NCI-H2029 treated with DMSO at 0.1 percent for 48 hours (cell line): ENCODE data around the gene LRRC7.
"Not testable (repeated sequence)": the region's sequence is repeated elsewhere in the genome, so short reads cannot be mapped to it uniquely, and the experiment has no call there.

ENCODE experiments used
- DNase-seq: peaks from one replicate; lab custom pipeline; 2025; lab: John Stamatoyannopoulos, UW

Gene LRRC7

DNA sequence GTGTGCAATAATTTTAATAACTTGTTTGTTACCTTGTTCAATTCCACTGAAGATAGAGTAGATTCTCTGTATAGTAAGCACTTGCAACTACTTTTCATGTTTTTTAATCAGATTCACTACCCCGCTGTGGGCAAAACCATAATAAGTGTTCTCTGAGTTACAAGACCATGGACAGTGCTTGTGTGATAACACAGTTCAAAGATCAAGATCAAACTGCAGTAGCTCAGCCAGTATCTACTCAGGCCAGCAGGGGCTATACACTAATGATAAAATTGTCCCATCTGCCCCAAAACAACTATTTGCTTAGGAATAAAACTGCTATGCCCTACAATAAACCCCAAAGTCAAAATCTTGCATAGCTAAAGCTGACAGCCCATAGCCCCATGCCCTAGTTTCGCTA, 129.6 kb downstream of the LRRC7 start:
- DNase-seq, result no peak

DNA sequence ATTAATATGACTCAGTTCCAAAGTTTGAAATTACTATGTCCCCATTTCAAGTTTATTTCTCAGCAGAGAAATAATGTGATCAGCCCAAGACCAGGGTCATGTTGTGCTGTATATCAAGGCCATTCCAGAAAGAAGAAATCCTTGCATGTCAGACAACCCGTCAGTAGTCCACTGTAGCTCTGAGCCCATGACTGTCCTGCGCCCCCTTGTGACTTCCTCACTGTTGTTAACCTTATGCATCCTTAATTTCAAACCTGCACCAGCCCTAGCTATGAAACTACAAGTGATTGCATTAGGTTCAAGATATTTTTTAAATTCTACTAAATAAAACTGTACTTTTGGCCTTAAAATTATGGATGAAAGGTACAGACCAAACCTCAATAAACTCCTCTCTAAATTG, 133.0 kb downstream of the LRRC7 start:
- DNase-seq, result peak; percentile 12

- no peak for DNase-seq
These were observed 134.4 kb downstream of the LRRC7 start for GRCh38 chr1:69702085-69702484.

GRCh38 chr1:69706473-69706872, 138.8 kb downstream of the LRRC7 start:
- no peak for DNase-seq

GRCh38 chr1:69707103-69707502, 139.4 kb downstream of the LRRC7 start:
- no peak for DNase-seq

DNA sequence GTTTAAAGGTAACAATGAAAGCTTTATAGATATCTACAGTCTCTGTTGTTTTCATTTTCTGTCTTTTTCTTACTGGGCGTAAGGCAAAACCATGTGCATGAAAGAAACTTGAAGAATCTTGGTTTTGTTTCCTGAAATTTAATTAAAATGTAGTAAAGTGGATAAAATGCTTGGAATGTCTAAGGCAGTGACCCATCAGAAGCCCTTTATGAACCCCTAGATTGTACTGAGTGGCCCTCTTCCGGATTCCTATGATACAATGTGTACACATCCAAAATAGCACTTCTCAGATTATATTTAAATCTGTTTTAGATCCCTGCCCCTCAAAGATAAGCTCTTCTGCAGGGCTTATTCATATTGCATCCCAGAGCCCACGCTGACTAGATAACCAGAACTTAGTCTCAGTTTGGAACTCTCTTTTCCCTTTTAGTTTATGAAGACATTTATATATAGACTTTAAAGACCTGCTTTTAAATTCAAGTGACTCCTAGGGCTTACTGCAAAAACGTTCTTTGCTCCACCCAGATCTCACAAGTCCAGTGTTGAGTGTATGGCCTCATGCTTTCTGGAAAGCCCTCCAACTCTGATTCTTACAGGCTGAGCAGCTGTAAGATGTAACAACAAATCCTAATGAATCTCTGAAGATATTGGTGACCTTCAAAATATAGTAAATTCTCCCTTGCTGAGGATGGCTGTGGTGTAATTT, 142.9 kb downstream of the LRRC7 start:
- DNase-seq, result no peak

- DNase-seq, result no peak
These were observed 143.6 kb downstream of the LRRC7 start for GRCh38 chr1:69711190-69711930.

- not testable (repeated sequence) for DNase-seq
These were observed 150.1 kb downstream of the LRRC7 start for GRCh38 chr1:69717834-69718233.

DNA sequence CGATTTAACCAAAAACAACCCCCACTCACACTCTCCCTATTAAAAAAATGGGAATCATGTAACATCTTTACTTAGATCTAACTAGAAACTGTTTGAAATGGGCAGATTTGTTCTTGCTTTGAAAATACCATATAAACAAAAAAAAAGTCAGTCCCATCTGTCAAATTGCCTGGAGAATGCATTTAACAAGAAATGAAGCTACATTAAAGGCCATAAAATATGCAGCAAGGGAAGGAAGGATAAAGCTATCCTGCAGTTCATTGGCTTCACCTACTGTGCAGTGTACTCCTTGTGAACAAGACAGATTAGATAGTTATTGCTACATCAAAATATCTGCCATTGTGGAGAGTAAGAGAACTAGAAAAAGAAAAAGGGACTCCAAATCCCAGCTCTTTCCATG, 160.5 kb downstream of the LRRC7 start:
- no peak for DNase-seq

GRCh38 chr1:69733061-69733460, 165.3 kb downstream of the LRRC7 start:
- DNase-seq, result peak; percentile 7

DNA sequence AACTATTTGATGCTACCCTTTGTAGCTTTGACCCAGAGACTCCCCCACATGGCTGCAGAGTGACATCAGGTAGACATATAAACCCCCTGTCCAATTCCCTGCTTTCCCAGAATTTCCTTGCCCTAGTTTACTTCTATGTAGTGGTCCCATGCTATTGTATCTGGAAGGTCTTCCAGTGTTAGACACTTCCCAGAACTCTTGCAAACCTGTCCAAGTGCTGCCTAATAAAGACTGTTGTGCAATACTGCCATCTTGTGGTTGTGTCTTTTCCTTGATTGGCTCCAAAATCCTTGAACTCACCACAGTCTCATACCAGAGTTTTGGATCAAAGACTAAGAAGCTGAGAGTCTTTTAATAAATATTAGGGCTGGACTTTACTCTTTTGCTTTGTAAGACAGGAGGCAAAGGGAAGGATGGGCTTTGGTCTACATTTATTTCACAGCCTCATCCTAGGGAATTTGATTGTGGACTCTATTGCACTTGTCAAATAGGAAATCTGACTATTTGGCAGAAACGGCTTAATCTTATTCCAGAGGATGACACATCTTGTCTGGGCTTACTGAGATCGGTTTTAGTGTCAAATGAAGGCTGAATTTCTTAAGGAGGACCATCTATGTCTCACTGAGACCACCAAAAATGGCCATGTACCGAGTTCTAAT, 169.9 kb downstream of the LRRC7 start:
- DNase-seq, result peak; percentile 82

- DNase-seq, result no peak
These were observed 170.9 kb downstream of the LRRC7 start for GRCh38 chr1:69738458-69739250.

GRCh38 chr1:69739251-69739605, 171.5 kb downstream of the LRRC7 start:
- DNase-seq, result no peak

GRCh38 chr1:69743146-69743545, 175.4 kb downstream of the LRRC7 start:
- DNase-seq, result no peak

DNA sequence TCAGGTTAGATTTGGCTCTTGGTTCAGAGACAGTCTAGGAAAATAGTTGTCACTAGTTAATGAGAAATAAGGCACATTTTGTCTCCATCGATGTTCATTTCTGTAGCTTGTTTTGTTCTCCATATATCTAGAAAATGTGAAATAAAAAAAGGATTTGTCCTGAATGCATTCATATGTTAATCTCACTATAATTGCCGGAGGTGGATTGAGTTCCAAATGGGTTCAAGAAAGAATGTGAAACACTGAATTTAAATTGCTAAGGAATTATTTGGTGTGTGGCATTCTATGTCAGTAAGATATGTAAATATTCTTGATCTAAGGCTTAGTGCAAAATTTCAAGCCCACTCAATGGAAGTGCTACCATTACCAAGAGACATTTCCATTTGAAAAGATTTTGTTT, 176.7 kb downstream of the LRRC7 start:
- DNase-seq, result no peak

DNA sequence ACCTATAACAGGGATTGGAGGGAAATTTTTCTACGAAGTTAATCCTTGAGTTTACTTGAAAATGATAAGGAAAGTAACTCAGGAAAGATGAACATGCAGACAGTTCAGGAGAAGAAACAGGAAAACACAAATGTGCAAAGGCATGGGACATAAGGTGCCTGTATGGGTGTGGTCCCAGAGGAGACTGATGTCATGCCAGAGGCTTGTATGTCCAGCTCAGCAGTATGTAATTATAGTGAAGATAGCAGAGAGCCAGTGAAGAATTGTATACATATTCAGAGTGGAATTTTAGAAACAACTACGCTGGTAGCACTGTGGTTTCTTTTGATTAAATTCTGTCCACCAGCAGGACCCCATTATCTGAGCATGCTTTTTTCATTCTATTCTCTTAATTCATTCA, 179.5 kb downstream of the LRRC7 start:
- no peak for DNase-seq

GRCh38 chr1:69750638-69751037, 182.9 kb downstream of the LRRC7 start:
- no peak for DNase-seq

GRCh38 chr1:69752831-69753230, 185.1 kb downstream of the LRRC7 start:
- DNase-seq, result no peak

GRCh38 chr1:69754521-69754920, 186.8 kb downstream of the LRRC7 start:
- no peak for DNase-seq

- no peak for DNase-seq
These were observed 187.9 kb downstream of the LRRC7 start for GRCh38 chr1:69755647-69756046.

GRCh38 chr1:69765951-69766350, 198.2 kb downstream of the LRRC7 start:
- DNase-seq, result no peak

DNA sequence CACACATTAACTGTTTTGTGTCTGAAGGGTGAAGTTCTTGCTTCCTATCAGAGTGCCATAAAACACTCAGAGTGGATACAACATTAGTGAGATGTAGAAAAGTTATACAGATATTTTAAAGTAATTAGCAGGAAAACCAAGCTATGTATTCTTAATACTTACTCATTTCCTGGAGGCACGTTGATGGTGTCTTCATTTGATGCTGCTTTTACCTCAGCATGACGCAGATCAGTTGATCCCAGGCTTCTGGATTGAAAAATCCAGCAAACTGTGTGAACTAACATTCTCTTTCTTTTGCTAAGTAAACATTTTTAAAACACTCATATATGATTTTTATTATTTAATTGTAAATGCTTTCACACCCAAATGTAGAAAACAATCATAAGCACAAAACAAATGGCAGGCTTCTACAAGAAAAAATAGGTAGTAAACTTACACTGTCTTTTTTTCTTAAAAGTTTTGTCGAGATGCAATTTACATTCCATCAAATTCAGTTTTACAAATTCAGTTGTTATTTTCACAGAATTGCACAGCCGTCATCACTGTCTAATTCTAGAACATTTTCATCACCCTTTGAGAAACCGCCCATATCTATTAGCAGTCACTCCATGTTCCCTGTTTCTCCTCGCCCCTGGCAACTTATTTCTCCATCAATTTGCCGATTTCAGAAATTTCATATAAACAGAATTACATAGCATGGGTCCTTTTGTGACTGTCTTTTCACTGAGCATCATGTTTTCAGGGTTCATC, 198.9 kb downstream of the LRRC7 start:
- DNase-seq, result no peak
